Measurements from ENCODE around the gene TRAPPC3L. TPM values are rescaled to one million over a fixed set of nuclear protein-coding genes. Genes with fewer than 3 reads are reported as not detected.

Gene TRAPPC3L
- total RNA-seq, 1 experiment from 2014 or later: not detected

DNA sequence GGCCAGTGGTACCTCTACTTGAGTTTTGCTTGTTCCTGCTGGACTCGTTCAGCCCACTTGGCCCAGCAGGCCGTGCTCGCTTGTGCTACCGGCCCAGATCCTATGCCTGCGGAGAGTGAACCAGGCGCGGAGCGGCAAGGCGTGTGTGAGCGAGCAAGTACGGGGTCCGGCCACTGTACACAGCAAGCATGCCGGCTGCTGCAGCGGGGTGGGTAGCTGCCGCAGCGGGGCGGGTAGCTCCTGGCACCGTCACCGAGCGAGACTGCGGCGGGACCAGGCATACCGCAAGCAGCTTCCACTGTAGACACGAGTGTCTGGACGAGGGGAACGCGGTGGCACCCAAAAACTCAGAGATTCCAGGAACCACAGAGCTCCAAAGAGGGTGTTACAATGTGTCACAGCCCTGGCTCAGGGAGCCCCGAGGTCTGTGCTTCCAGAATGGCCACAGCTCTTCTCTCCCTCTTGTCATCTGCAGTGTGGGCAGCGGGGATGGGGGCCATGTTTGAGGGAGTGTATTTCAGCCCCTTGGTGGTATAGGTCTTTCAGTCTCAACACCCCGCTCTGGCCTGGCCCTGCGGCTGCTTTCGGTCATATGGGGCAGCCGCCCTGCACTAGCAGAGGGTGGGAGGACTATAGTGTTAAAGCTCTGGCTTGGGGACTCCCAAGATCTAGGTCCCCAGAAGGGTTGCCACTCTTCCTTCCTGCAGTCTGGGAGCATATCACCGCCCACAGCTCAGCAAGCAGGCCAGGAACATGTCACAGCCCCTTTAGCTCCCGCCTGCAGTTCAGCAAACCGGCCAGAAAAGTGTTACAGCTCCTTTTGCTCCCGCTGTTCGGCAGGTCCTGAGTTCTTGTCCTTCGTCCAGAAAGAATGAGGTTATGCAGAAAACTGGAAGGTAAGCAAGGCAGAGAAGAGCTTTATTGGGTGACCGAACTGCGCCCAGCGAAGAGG, 19.7 kb upstream of the TRAPPC3L start:
- TF ChIP-seq TCF7L2 (IDR thresholded peaks at IDR 0.05; ENCODE audit: low read depth, low read length) (no peak), SIN3A (IDR thresholded peaks at IDR 0.05; ENCODE audit: borderline replicate concordance, insufficient read depth, low read depth, low read length) (no peak), POLR2AphosphoS5 (IDR thresholded peaks at IDR 0.05; ENCODE audit: low read depth, low read length) (no peak)
- TF ChIP-seq, protein P1, sequence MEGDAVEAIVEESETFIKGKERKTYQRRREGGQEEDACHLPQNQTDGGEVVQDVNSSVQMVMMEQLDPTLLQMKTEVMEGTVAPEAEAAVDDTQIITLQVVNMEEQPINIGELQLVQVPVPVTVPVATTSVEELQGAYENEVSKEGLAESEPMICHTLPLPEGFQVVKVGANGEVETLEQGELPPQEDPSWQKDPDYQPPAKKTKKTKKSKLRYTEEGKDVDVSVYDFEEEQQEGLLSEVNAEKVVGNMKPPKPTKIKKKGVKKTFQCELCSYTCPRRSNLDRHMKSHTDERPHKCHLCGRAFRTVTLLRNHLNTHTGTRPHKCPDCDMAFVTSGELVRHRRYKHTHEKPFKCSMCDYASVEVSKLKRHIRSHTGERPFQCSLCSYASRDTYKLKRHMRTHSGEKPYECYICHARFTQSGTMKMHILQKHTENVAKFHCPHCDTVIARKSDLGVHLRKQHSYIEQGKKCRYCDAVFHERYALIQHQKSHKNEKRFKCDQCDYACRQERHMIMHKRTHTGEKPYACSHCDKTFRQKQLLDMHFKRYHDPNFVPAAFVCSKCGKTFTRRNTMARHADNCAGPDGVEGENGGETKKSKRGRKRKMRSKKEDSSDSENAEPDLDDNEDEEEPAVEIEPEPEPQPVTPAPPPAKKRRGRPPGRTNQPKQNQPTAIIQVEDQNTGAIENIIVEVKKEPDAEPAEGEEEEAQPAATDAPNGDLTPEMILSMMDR (IDR thresholded peaks at IDR 0.05): no peak
- TF ChIP-seq, protein P2, sequence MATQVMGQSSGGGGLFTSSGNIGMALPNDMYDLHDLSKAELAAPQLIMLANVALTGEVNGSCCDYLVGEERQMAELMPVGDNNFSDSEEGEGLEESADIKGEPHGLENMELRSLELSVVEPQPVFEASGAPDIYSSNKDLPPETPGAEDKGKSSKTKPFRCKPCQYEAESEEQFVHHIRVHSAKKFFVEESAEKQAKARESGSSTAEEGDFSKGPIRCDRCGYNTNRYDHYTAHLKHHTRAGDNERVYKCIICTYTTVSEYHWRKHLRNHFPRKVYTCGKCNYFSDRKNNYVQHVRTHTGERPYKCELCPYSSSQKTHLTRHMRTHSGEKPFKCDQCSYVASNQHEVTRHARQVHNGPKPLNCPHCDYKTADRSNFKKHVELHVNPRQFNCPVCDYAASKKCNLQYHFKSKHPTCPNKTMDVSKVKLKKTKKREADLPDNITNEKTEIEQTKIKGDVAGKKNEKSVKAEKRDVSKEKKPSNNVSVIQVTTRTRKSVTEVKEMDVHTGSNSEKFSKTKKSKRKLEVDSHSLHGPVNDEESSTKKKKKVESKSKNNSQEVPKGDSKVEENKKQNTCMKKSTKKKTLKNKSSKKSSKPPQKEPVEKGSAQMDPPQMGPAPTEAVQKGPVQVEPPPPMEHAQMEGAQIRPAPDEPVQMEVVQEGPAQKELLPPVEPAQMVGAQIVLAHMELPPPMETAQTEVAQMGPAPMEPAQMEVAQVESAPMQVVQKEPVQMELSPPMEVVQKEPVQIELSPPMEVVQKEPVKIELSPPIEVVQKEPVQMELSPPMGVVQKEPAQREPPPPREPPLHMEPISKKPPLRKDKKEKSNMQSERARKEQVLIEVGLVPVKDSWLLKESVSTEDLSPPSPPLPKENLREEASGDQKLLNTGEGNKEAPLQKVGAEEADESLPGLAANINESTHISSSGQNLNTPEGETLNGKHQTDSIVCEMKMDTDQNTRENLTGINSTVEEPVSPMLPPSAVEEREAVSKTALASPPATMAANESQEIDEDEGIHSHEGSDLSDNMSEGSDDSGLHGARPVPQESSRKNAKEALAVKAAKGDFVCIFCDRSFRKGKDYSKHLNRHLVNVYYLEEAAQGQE (IDR thresholded peaks at IDR 0.05; ENCODE audit: insufficient read depth in 1 of 2, low read depth in 2 of 2, low read length in 1 of 2): no peak
- ATAC-seq: no peak
- DNase-seq (ENCODE audit: low read depth, low spot score): no peak
- CTCF ChIA-PET: interaction anchor here (0.5 kb wide), 1 partner anchor 213 kb away, joined by 3 read pairs; no protein-coding TSS in a partner anchor
- no peaks in the 10 kb centered on the region for H3K36me3 ChIP-seq (ENCODE audit: control insufficient read depth, insufficient read depth, low read length)
- no peaks in the 10 kb centered on the region for H3K9me3 ChIP-seq (ENCODE audit: control insufficient read depth, insufficient read depth, low read depth, low read length)
- H3K4me1 ChIP-seq (ENCODE audit: control insufficient read depth, insufficient read depth, low read length): peaks cover 9% of the 10 kb centered on the region
- no TSS peak for BruUV-seq (replicated peaks)
- intact Hi-C loops (cut with micrococcal nuclease; ENCODE audit: unreplicated experiment) (no loop called here), in situ Hi-C loops (cut with HindIII; ENCODE audit: low pct_unique_long_range_greater_than_20kb, low sequenced_read_pairs) (no loop called here)
- H3K27me3 ChIP-seq (ENCODE audit: control insufficient read depth, insufficient read depth, low read length): peaks cover 19% of the 10 kb centered on the region
- H3K27ac ChIP-seq (ENCODE audit: low read length): no peak overlapping the region
- POLR2A ChIA-PET: no interaction called here
- H3K4me3 ChIP-seq (ENCODE audit: low read depth in 2 of 2, low read length in 2 of 2): no peak overlapping the region

DNA sequence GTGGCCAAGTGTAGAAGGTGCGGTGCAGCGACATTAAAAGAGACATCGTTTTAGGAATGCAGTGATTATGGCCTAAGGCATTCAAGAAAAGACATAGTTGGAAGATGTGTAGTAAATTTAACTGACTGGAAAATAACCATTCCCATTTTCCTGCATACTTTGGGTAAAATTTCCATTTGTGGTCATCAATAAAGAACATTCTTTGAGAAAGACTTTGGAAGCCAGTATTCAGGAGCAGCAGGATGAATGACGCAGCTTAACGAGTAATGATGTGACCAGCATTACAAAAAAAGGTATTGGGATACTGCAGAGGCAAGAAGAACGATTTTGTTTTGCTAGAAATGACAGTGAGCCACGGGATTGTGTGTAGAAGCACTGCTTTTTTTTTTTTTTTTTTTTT, 18.8 kb upstream of the TRAPPC3L start:
- H3K36me3 ChIP-seq (ENCODE audit: control insufficient read depth, insufficient read depth, low read length): no peaks in the 10 kb centered on the region
- H3K4me3 ChIP-seq (ENCODE audit: low read depth in 2 of 2, low read length in 2 of 2): no peak overlapping the region
- ChIA-PET CTCF (no interaction called here), POLR2A (no interaction called here)
- H3K27ac ChIP-seq (ENCODE audit: low read length): no peak overlapping the region
- TF ChIP-seq, protein P1 (IDR thresholded peaks at IDR 0.05): no peak
- TF ChIP-seq, protein P2 (IDR thresholded peaks at IDR 0.05; ENCODE audit: insufficient read depth in 1 of 2, low read depth in 2 of 2, low read length in 1 of 2): no peak
- TF ChIP-seq POLR2AphosphoS5 (IDR thresholded peaks at IDR 0.05; ENCODE audit: low read depth, low read length) (no peak), SIN3A (IDR thresholded peaks at IDR 0.05; ENCODE audit: borderline replicate concordance, insufficient read depth, low read depth, low read length) (no peak), TCF7L2 (IDR thresholded peaks at IDR 0.05; ENCODE audit: low read depth, low read length) (no peak)
- H3K4me1 ChIP-seq (ENCODE audit: control insufficient read depth, insufficient read depth, low read length): peaks cover under 1% of the 10 kb centered on the region; the same call in 1 of the 2 replicates
- ATAC-seq (no peak), DNase-seq (ENCODE audit: low read depth, low spot score) (no peak)
- no peaks in the 10 kb centered on the region for H3K9me3 ChIP-seq (ENCODE audit: control insufficient read depth, insufficient read depth, low read depth, low read length)
- BruUV-seq (replicated peaks): no TSS peak
- peaks cover 25% of the 10 kb centered on the region for H3K27me3 ChIP-seq (ENCODE audit: control insufficient read depth, insufficient read depth, low read length)
- intact Hi-C loops (cut with micrococcal nuclease; ENCODE audit: unreplicated experiment) (no loop called here), in situ Hi-C loops (cut with HindIII; ENCODE audit: low pct_unique_long_range_greater_than_20kb, low sequenced_read_pairs) (no loop called here)
